Type B pancreatic cell (in vitro differentiated cells): ENCODE results near the gene PCGF5. TPM values are rescaled to one million over a fixed set of nuclear protein-coding genes. Genes with fewer than 3 reads are reported as not detected.

Experiments
- DNase-seq: peaks from one replicate; pipeline ENCODE4 v3.0.0; 2021; ENCODE audit warnings: mixed read lengths; ENCODE audit not compliant: unreplicated experiment; ENCODE audit errors: extremely low spot score
- H3K27ac Mint-ChIP-seq: 2 replicates; pipeline ENCODE4 v1.8.0; 2021; ENCODE audit warnings: mild to moderate bottlenecking, mixed read lengths
- H3K27me3 Mint-ChIP-seq: 2 replicates; pipeline ENCODE4 v1.8.0; 2021; ENCODE audit warnings: mixed read lengths
- H3K36me3 Mint-ChIP-seq: 2 replicates; pipeline ENCODE4 v1.8.0; 2021; ENCODE audit warnings: mixed read lengths
- H3K4me1 Mint-ChIP-seq: one replicate; pipeline ENCODE4 v1.8.0; 2021; ENCODE audit warnings: mixed read lengths; ENCODE audit not compliant: unreplicated experiment
- H3K4me3 Mint-ChIP-seq: 2 replicates; pipeline ENCODE4 v1.8.0; 2021; ENCODE audit warnings: mild to moderate bottlenecking, mixed read lengths
- H3K9me3 Mint-ChIP-seq: 2 replicates; pipeline ENCODE4 v1.8.0; 2021; ENCODE audit warnings: mixed read lengths
- CTCF ChIP-seq: fragments of 200-600 bp; sonication (generic); conservative IDR thresholded peaks from 2 replicates; pipeline ENCODE4 v1.5.0; 2021; ENCODE audit warnings: antibody characterized with exemption, mild to moderate bottlenecking
- total RNA-seq: library from RNA; stranded (reverse); gene quantifications from 2 replicates; pipeline ENCODE4 v1.2.1, GENCODE V29; 2021; ENCODE audit warnings: low replicate concordance

The PCGF5 gene
- total RNA-seq, 1 donor from 2014 or later: 12.0 TPM

GRCh38 chr10:91206427-91206826 is 14.0 kb upstream of the PCGF5 start:
- no peaks in the 10 kb centered on the region for H3K9me3 Mint-ChIP-seq
- H3K36me3 Mint-ChIP-seq: no peaks in the 10 kb centered on the region
- H3K27ac Mint-ChIP-seq: no peak overlapping the region
- peaks cover 14% of the 10 kb centered on the region for H3K27me3 Mint-ChIP-seq
- no peak for TF ChIP-seq CTCF
- H3K4me1 Mint-ChIP-seq: no peaks in the 10 kb centered on the region
- no peak overlapping the region for H3K4me3 Mint-ChIP-seq
- DNase-seq: no peak

GRCh38 chr10:91206837-91207474 is 13.5 kb upstream of the PCGF5 start:
- TF ChIP-seq CTCF: no peak
- Mint-ChIP-seq H3K9me3 (no peaks in the 10 kb centered on the region), H3K27me3 (peaks cover 18% of the 10 kb centered on the region), H3K27ac (no peak overlapping the region), H3K4me1 (no peaks in the 10 kb centered on the region), H3K4me3 (no peak overlapping the region), H3K36me3 (no peaks in the 10 kb centered on the region)
- DNase-seq: no peak

GRCh38 chr10:91208642-91209041 is 11.8 kb upstream of the PCGF5 start:
- Mint-ChIP-seq H3K9me3 (no peaks in the 10 kb centered on the region), H3K4me3 (no peak overlapping the region), H3K4me1 (no peaks in the 10 kb centered on the region), H3K27me3 (peaks cover 27% of the 10 kb centered on the region), H3K27ac (no peak overlapping the region), H3K36me3 (no peaks in the 10 kb centered on the region)
- no peak for DNase-seq
- TF ChIP-seq CTCF: no peak

- Mint-ChIP-seq H3K27me3 (peaks cover 32% of the 10 kb centered on the region), H3K4me1 (no peaks in the 10 kb centered on the region), H3K4me3 (no peak overlapping the region), H3K9me3 (no peaks in the 10 kb centered on the region), H3K36me3 (no peaks in the 10 kb centered on the region), H3K27ac (no peak overlapping the region)
- TF ChIP-seq CTCF: no peak
- DNase-seq: no peak
These were observed 10.4 kb upstream of the PCGF5 start for GRCh38 chr10:91210014-91210413.

- no peaks in the 10 kb centered on the region for H3K36me3 Mint-ChIP-seq
- no peak for DNase-seq
- H3K9me3 Mint-ChIP-seq: no peaks in the 10 kb centered on the region
- no peaks in the 10 kb centered on the region for H3K4me1 Mint-ChIP-seq
- H3K4me3 Mint-ChIP-seq: no peak overlapping the region
- no peak overlapping the region for H3K27ac Mint-ChIP-seq
- no peak for TF ChIP-seq CTCF
- H3K27me3 Mint-ChIP-seq: peaks cover 35% of the 10 kb centered on the region
These were observed 10.0 kb upstream of the PCGF5 start for GRCh38 chr10:91210435-91210834.

GRCh38 chr10:91211675-91212074 is 8.8 kb upstream of the PCGF5 start:
- Mint-ChIP-seq H3K27me3 (peaks cover 44% of the 10 kb centered on the region), H3K27ac (no peak overlapping the region), H3K4me1 (no peaks in the 10 kb centered on the region), H3K36me3 (no peaks in the 10 kb centered on the region), H3K9me3 (no peaks in the 10 kb centered on the region), H3K4me3 (no peak overlapping the region)
- no peak for DNase-seq
- TF ChIP-seq CTCF: no peak
